ENCODE measurements around the gene BFSP2. TPM values are rescaled to one million over a fixed set of nuclear protein-coding genes. Genes with fewer than 3 reads are reported as not detected.

BFSP2 gene
- total RNA-seq, 3 donors from 2014 or later: not detected

DNA sequence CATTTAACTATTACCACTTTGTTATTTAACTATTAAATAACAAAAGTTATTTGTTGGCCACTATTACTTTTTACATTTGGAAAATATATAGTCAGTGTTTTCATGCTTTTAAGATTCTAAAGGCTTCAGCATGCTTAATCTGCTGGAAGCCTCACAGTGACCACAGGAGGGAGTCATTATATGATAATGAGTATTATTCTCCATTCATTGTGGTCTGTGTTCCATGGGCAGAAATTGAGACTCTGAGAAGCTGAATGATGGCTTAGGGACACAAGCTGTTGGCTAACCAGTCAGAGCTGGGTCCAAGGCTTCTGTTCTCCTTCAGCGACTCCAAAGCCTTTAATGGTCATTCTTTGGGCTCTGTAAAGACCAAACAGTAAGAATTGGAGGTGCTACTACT, 64.7 kb downstream of the BFSP2 start:
- ATAC-seq: no peak
- H3K4me3 ChIP-seq: no peak overlapping the region
- H3K4me1 ChIP-seq (ENCODE audit: low read depth): peaks cover 4% of the 10 kb centered on the region
- H3K36me3 ChIP-seq (ENCODE audit: low read depth): no peaks in the 10 kb centered on the region
- intact Hi-C loops (cut with DNase I, micrococcal nuclease): no loop called here
- TF ChIP-seq, protein P1, sequence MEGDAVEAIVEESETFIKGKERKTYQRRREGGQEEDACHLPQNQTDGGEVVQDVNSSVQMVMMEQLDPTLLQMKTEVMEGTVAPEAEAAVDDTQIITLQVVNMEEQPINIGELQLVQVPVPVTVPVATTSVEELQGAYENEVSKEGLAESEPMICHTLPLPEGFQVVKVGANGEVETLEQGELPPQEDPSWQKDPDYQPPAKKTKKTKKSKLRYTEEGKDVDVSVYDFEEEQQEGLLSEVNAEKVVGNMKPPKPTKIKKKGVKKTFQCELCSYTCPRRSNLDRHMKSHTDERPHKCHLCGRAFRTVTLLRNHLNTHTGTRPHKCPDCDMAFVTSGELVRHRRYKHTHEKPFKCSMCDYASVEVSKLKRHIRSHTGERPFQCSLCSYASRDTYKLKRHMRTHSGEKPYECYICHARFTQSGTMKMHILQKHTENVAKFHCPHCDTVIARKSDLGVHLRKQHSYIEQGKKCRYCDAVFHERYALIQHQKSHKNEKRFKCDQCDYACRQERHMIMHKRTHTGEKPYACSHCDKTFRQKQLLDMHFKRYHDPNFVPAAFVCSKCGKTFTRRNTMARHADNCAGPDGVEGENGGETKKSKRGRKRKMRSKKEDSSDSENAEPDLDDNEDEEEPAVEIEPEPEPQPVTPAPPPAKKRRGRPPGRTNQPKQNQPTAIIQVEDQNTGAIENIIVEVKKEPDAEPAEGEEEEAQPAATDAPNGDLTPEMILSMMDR (IDR thresholded peaks at IDR 0.05): no peak
- no peak for DNase-seq
- H3K9me3 ChIP-seq: no peaks in the 10 kb centered on the region

DNA sequence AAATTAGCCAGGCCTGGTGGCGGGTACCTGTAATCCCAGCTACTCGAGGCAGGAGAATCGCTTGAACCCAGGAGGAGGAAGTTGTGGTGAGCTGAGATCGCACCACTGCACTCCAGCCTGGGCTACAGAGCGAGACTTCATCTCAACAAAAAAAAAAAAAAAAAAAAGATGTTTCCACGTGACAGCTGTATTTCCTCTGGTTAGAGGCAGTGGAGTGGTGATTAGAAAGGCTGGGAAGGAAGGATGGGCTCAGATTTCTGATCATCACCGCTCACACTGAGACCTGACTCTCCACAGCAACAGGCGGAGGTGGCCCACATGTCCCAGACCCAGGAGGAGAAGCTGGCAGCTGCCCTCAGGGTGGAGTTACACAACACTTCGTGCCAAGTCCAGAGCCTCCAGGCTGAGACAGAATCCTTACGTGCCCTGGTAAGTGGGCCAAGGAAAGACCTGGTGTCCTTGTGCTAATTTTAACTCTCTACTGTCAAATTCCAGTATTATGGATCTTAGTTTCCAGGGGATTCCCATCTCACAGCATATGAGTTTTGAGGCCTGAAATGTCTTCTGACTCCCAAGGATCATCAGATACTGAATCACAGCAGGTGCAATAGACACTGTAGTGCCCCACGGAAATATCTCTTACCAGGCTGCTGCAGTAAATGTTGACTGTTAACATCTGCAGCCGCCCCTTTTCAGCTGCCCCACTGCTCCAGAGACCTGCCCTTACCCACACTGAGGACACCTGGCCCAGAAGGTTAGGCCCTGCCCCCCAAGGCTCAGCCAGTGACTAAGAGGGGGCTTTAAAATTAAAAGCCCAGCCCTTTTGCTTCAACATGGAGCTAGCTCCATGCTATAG, 66.9 kb downstream of the BFSP2 start:
- DNase-seq: no peak
- H3K4me3 ChIP-seq: no peak overlapping the region
- H3K9me3 ChIP-seq: no peaks in the 10 kb centered on the region
- intact Hi-C loops (cut with DNase I, micrococcal nuclease): no loop called here
- peaks cover 4% of the 10 kb centered on the region for H3K4me1 ChIP-seq (ENCODE audit: low read depth)
- peak; percentile 50 for ATAC-seq
- TF ChIP-seq, protein P1 (IDR thresholded peaks at IDR 0.05): no peak
- no peaks in the 10 kb centered on the region for H3K36me3 ChIP-seq (ENCODE audit: low read depth)

DNA sequence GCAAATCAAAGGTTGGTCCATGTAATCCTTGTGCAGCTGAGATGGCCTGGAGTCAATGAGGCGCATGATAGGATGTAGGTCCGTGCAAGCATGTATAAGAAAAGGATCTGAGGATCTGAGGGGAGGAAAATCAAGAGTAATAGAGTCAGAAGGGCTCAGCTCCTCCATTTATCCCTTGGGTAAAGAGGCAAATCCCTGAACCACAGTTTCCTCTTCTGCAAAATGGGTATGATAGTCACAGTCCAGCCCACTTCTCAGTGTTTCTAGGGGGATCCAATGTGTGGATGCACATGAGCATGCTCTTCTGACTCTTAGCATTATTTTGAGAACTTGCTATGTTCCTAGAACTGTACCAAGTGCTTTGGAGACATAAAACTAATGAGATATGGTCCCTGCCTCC, 67.9 kb downstream of the BFSP2 start:
- no peaks in the 10 kb centered on the region for H3K9me3 ChIP-seq
- TF ChIP-seq, protein P1 (IDR thresholded peaks at IDR 0.05): no peak
- H3K4me3 ChIP-seq: no peak overlapping the region
- H3K36me3 ChIP-seq (ENCODE audit: low read depth): no peaks in the 10 kb centered on the region
- DNase-seq (no peak), ATAC-seq (no peak)
- intact Hi-C loops (cut with DNase I, micrococcal nuclease): no loop called here
- H3K4me1 ChIP-seq (ENCODE audit: low read depth): peaks cover 4% of the 10 kb centered on the region

DNA sequence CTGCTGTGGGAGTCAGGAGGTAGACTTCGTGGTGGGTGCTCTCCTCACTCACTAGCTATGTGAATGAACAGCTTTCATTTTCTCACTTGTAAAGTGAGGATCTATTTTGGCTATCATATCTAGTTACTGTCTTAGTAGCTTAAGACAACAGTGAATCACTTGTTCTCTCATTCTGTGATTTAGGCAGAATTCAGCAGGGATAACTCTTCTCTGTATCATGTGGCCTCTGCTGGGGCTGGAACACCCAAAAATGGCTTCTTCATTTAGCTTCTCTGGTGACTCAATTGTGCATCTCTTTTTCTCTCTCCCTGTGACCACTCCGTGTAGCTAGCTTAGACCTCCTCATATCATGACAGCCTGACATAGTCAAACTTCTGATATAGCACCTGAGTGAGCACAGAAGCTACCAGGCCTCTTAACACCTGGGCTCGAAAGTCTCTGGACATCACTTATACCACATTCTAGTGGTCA, 68.4 kb downstream of the BFSP2 start:
- Histone ChIP-seq H3K4me1 (ENCODE audit: low read depth) (peaks cover 2% of the 10 kb centered on the region), H3K9me3 (no peaks in the 10 kb centered on the region), H3K4me3 (no peak overlapping the region), H3K36me3 (ENCODE audit: low read depth) (no peaks in the 10 kb centered on the region)
- TF ChIP-seq, protein P1 (IDR thresholded peaks at IDR 0.05): no peak
- intact Hi-C loops (cut with DNase I, micrococcal nuclease): no loop called here
- ATAC-seq (no peak), DNase-seq (no peak)

DNA sequence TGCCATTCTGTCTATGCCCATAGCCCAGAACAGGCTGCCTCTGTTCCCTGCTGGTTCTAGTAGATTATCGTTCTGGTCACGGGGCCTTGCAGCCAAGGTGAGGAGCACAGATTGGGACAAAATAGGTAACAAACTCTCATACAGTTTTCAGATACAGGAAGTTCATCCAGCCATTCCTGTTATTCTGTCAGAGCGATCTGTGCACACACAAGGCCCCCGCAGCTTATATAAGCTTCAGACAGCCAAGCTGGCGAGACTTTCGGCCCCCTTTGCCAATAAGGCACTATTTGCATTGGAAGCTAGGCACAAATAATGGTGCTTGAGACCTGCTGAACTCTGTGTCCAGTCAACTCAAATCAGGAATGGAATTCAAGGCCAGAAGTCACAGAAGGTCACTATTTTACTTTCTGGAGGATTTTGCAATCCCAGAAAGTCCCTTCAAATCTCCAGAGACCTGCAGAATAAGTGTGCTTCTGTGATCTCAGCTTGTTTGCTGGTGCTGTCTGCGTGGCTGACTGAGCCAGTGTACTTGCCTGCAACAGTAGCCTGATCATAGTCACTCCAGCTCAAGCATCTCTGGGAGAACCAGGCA, 69.4 kb downstream of the BFSP2 start:
- no peaks in the 10 kb centered on the region for H3K36me3 ChIP-seq (ENCODE audit: low read depth)
- intact Hi-C loops (cut with DNase I, micrococcal nuclease): no loop called here
- no peaks in the 10 kb centered on the region for H3K9me3 ChIP-seq

More for the DNA sequence above, 69.4 kb downstream of the BFSP2 start:
- TF ChIP-seq, protein P1 (IDR thresholded peaks at IDR 0.05): no peak
- ATAC-seq: no peak
- Histone ChIP-seq H3K4me3 (no peak overlapping the region), H3K4me1 (ENCODE audit: low read depth) (peaks cover 3% of the 10 kb centered on the region)
- no peak for DNase-seq

Data from mucosa of descending colon (tissue), 3 donors.